Inferior parietal cortex (tissue), 1 donor: ENCODE data around the gene TAS1R1.
"Not testable (repeated sequence)": the region's sequence is repeated elsewhere in the genome, so short reads cannot be mapped to it uniquely, and the experiment has no call there.

ENCODE experiments used
- DNase-seq: peaks from one replicate; pipeline ENCODE4 v3.0.0-alpha.2; 2016; ENCODE audit errors: extremely low spot score

The TAS1R1 gene

GRCh38 chr1:6521536-6521935 is 33.6 kb upstream of the TAS1R1 start:
- DNase-seq, result no peak

GRCh38 chr1:6523566-6523965 is 31.5 kb upstream of the TAS1R1 start:
- DNase-seq, result peak; percentile 42

GRCh38 chr1:6526316-6526715 is 28.8 kb upstream of the TAS1R1 start:
- DNase-seq, result no peak

GRCh38 chr1:6528492-6528891 is 26.6 kb upstream of the TAS1R1 start:
- DNase-seq, result no peak

GRCh38 chr1:6530504-6531160 is 24.5 kb upstream of the TAS1R1 start:
- DNase-seq, result no peak

GRCh38 chr1:6531996-6532395 is 23.1 kb upstream of the TAS1R1 start:
- no peak for DNase-seq

GRCh38 chr1:6534248-6534822 is 20.8 kb upstream of the TAS1R1 start:
- no peak for DNase-seq

- DNase-seq, result no peak
Observed at GRCh38 chr1:6535214-6535613, 19.9 kb upstream of the TAS1R1 start.

- no peak for DNase-seq
Observed at GRCh38 chr1:6536291-6536690, 18.8 kb upstream of the TAS1R1 start.

- no peak for DNase-seq
Observed at GRCh38 chr1:6538956-6539355, 16.2 kb upstream of the TAS1R1 start.

GRCh38 chr1:6544831-6545230 is 10.3 kb upstream of the TAS1R1 start:
- no peak for DNase-seq

GRCh38 chr1:6545276-6546112 is 9.6 kb upstream of the TAS1R1 start:
- DNase-seq, result no peak

- DNase-seq, result no peak
Observed at GRCh38 chr1:6546326-6546725, 8.8 kb upstream of the TAS1R1 start.

- DNase-seq, result no peak
Observed at GRCh38 chr1:6547301-6547700, 7.8 kb upstream of the TAS1R1 start.

GRCh38 chr1:6554031-6554906 is 838 bp upstream of the TAS1R1 start, which contains the start of gene NOL9:
Gene NOL9 (minus strand): TSS chr1:6554513. CDS start chr1:6554502, 11 bp downstream.
- peak; percentile 94 for DNase-seq

- no peak for DNase-seq
Observed at GRCh38 chr1:6557597-6557996, 2.5 kb downstream of the TAS1R1 start.

- DNase-seq, result not testable (repeated sequence)
Observed at GRCh38 chr1:6559161-6559560, 4.1 kb downstream of the TAS1R1 start.

GRCh38 chr1:6560267-6560666 is 5.2 kb downstream of the TAS1R1 start:
- no peak for DNase-seq

GRCh38 chr1:6569033-6569432 is 13.9 kb downstream of the TAS1R1 start:
- no peak for DNase-seq

GRCh38 chr1:6570100-6570499 is 15.0 kb downstream of the TAS1R1 start:
- DNase-seq, result no peak

GRCh38 chr1:6570987-6571386 is 15.9 kb downstream of the TAS1R1 start:
- no peak for DNase-seq
